HG02885 (cell line): Measurements from ENCODE around the gene PITPNC1.
"Not testable (repeated sequence)": the region's sequence is repeated elsewhere in the genome, so short reads cannot be mapped to it uniquely, and the experiment has no call there.

Experiments
- ATAC-seq: cut with Tn5 transposase; IDR thresholded peaks from one replicate; pipeline ENCODE4 v1.9.1; 2021; ENCODE audit warnings: mild to moderate bottlenecking; ENCODE audit not compliant: unreplicated experiment, poor library complexity

Gene PITPNC1

GRCh38 chr17:67425571-67426160 is 48.6 kb downstream of the PITPNC1 start:
- ATAC-seq = no peak

GRCh38 chr17:67427424-67427823 is 50.3 kb downstream of the PITPNC1 start:
- no peak for ATAC-seq

- not testable (repeated sequence) for ATAC-seq
Observed at GRCh38 chr17:67430515-67430914, 53.4 kb downstream of the PITPNC1 start.

- no peak for ATAC-seq
Observed at GRCh38 chr17:67431249-67432015, 54.4 kb downstream of the PITPNC1 start.

- no peak for ATAC-seq
Observed at GRCh38 chr17:67433248-67433924, 56.3 kb downstream of the PITPNC1 start.

GRCh38 chr17:67434061-67434525 is 57.0 kb downstream of the PITPNC1 start:
- ATAC-seq = no peak

GRCh38 chr17:67435122-67435521 is 58.0 kb downstream of the PITPNC1 start:
- ATAC-seq = no peak

- no peak for ATAC-seq
Observed at GRCh38 chr17:67435786-67436185, 58.7 kb downstream of the PITPNC1 start.

GRCh38 chr17:67436233-67436632 is 59.2 kb downstream of the PITPNC1 start:
- ATAC-seq = no peak

GRCh38 chr17:67438667-67439066 is 61.6 kb downstream of the PITPNC1 start:
- ATAC-seq = no peak

GRCh38 chr17:67439269-67439668 is 62.2 kb downstream of the PITPNC1 start:
- ATAC-seq = no peak

- ATAC-seq = no peak
Observed at GRCh38 chr17:67440277-67441051, 63.4 kb downstream of the PITPNC1 start.

GRCh38 chr17:67441052-67441895 is 64.2 kb downstream of the PITPNC1 start:
- no peak for ATAC-seq

GRCh38 chr17:67441896-67442219 is 64.8 kb downstream of the PITPNC1 start:
- no peak for ATAC-seq

- ATAC-seq = no peak
Observed at GRCh38 chr17:67442787-67443624, 65.9 kb downstream of the PITPNC1 start.

- no peak for ATAC-seq
Observed at GRCh38 chr17:67443931-67444595, 67.0 kb downstream of the PITPNC1 start.

- no peak for ATAC-seq
Observed at GRCh38 chr17:67448449-67448848, 71.4 kb downstream of the PITPNC1 start.

GRCh38 chr17:67449065-67449464 is 72.0 kb downstream of the PITPNC1 start:
- no peak for ATAC-seq
